Activated T-helper 1 cell treated with anti-CD3 and anti-CD28 coated beads, Interleukin-12 subunit alpha, Interleukin-12 subunit beta, Interleukin-2, Interleukin-4 antibody, amounts not matched to agents 30 ng/mL and 10 ng/mL and 1 ng/mL, durations not matched to agents 14 hours and 24 hours and 36 hours (primary cell): ENCODE measurements around the gene CCHCR1. TPM values are rescaled to one million over a fixed set of nuclear protein-coding genes. Genes with fewer than 3 reads are reported as not detected.
"Not testable (repeated sequence)": the region's sequence is repeated elsewhere in the genome, so short reads cannot be mapped to it uniquely, and the experiment has no call there.

Experiments used
- DNase-seq: peaks from one replicate; pipeline ENCODE4 v3.0.0; 2021; ENCODE audit warnings: low spot score
- H3K27ac Mint-ChIP-seq: one replicate; pipeline ENCODE4 v1.8.0; 2021; ENCODE audit warnings: mild to moderate bottlenecking, mixed read lengths
- H3K27me3 Mint-ChIP-seq: one replicate; pipeline ENCODE4 v1.8.0; 2022; ENCODE audit warnings: mild to moderate bottlenecking, moderate library complexity, mixed read lengths; ENCODE audit not compliant: insufficient read depth
- H3K36me3 Mint-ChIP-seq: one replicate; pipeline ENCODE4 v1.8.0; 2021; ENCODE audit warnings: low read depth, mixed read lengths
- H3K4me1 Mint-ChIP-seq: one replicate; pipeline ENCODE4 v1.8.0; 2021; ENCODE audit warnings: low read depth, mixed read lengths
- H3K4me3 Mint-ChIP-seq: one replicate; pipeline ENCODE4 v1.8.0; 2021; ENCODE audit warnings: mild to moderate bottlenecking, moderate library complexity, mixed read lengths
- H3K9me3 Mint-ChIP-seq: one replicate; pipeline ENCODE4 v1.8.0; 2021; ENCODE audit warnings: mixed read lengths
- intact Hi-C: fragments of 100-400 bp; cut with micrococcal nuclease; formaldehyde crosslinking; loops from one replicate; pipeline ENCODE4 v1.15.1; 2024
- total RNA-seq: library from RNA; stranded (reverse); gene quantifications from 2 replicates; pipeline ENCODE4 v1.2.3, GENCODE V29; 2022

CCHCR1 gene
- total RNA-seq, 1 donor from 2014 or later, result 50.9 TPM

GRCh38 chr6:31165064-31165832 lies 7.6 kb upstream of the CCHCR1 start:
- H3K9me3 Mint-ChIP-seq, H3K27me3 Mint-ChIP-seq, H3K4me3 Mint-ChIP-seq, DNase-seq, intact Hi-C loops: not testable (repeated sequence)
- Mint-ChIP-seq H3K27ac (peak overlapping the region; percentile 74), H3K4me1 (peaks cover 16% of the 10 kb centered on the region), H3K36me3 (peaks cover 13% of the 10 kb centered on the region)

DNA sequence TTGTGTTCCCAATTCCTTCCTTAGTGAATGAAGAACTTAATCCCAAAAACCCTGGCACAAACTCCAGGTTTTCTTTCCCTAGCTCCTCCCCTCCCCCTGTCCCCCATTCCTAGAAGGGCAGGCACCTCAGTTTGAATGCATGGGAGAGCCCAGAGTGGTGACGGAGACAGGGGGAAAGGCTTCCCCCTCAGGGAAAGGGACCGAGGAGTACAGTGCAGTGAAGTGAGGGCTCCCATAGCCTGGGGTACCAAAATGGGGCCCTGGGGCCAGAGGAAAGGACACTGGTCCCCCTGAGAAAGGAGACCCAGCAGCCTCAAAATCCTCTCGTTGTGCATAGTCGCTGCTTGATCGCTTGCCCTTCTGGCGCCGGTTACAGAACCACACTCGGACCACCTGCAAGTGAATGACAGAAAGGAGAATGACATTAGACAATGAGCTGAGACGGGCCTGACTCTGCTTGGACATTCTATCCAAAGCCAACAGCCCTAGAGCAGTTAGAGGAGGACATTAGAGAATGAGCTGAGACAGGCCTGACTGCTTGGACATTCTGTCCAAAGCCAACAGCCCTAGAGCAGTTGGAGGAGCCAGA lies 7.0 kb upstream of the CCHCR1 start:
- H3K27me3 Mint-ChIP-seq, intact Hi-C loops, H3K9me3 Mint-ChIP-seq, H3K4me3 Mint-ChIP-seq, H3K27ac Mint-ChIP-seq, DNase-seq: not testable (repeated sequence)
- Mint-ChIP-seq H3K4me1 (peaks cover 23% of the 10 kb centered on the region), H3K36me3 (peaks cover 18% of the 10 kb centered on the region)

DNA sequence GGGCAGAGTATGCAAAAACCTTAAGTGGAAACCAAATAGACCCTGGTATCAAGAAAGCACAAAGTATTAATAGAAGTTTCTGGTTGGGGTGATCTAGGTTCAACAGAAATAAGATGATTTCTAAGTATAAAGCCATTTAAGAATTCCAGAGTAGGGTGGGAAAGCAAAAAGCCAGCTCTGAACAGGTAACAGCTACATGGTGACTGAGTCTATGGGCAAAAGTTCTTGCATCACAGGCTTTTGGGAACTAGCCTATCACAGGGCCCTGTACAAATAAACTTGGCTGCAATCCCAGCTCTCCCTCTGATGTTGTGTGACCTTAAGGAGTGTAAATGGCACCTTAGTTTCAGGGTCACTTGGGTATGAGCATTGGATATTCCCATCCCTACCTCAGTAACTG lies 6.3 kb upstream of the CCHCR1 start:
- Mint-ChIP-seq H3K27ac (no peak overlapping the region), H3K27me3 (no peaks in the 10 kb centered on the region), H3K9me3 (no peaks in the 10 kb centered on the region), H3K4me3 (no peak overlapping the region), H3K4me1 (peaks cover 26% of the 10 kb centered on the region), H3K36me3 (peaks cover 21% of the 10 kb centered on the region)
- intact Hi-C loops, result no loop called here
- DNase-seq, result no peak

GRCh38 chr6:31162463-31163165 lies 5.0 kb upstream of the CCHCR1 start:
- H3K9me3 Mint-ChIP-seq, result no peaks in the 10 kb centered on the region

DNA sequence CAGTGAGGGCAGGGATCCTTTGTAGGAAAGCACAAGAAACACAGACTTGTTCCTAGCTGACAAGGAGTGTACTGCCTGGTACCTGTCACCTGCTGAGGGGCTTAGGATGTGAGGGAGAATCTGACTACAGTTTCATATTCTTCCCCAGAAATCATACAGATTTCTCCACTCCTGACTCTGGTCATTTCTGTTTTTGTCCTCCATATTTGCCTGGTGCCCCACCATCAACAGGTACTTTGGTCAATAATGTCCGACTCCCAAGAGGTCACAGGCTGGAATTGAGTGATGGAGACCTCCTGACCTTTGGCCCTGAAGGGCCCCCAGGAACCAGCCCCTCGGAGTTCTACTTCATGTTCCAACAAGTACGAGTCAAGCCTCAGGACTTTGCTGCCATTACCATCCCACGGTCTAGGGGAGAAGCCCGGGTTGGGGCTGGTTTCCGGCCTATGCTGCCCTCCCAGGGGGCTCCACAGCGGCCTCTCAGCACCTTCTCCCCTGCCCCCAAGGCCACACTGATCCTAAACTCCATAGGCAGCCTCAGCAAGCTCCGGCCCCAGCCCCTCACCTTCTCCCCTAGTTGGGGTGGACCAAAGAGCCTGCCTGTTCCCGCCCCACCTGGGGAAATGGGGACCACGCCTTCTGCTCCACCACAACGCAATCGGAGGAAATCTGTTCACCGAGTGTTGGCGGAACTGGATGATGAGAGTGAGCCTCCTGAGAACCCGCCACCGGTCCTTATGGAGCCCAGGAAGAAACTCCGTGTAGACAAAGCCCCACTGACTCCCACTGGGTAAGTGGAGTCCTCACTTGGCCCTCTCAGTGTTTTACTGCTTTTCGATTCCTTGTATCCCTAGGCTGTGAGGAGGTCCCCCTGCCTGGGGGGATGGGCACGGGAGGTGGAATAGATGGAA lies 3.9 kb upstream of the CCHCR1 start:
- no peak for DNase-seq
- peaks cover 22% of the 10 kb centered on the region for H3K36me3 Mint-ChIP-seq
- H3K4me1 Mint-ChIP-seq, result peaks cover 41% of the 10 kb centered on the region
- intact Hi-C loops, result no loop called here
- no peak overlapping the region for H3K27ac Mint-ChIP-seq
- peak overlapping the region; percentile 55 for H3K4me3 Mint-ChIP-seq
- H3K9me3 Mint-ChIP-seq, result no peaks in the 10 kb centered on the region
- H3K27me3 Mint-ChIP-seq, result no peaks in the 10 kb centered on the region

More at GRCh38 chr6:31162463-31163165, 5.0 kb upstream of the CCHCR1 start:
- intact Hi-C loops, result no loop called here
- Mint-ChIP-seq H3K4me1 (peaks cover 32% of the 10 kb centered on the region), H3K27me3 (no peaks in the 10 kb centered on the region), H3K4me3 (no peak overlapping the region), H3K27ac (no peak overlapping the region), H3K36me3 (peaks cover 24% of the 10 kb centered on the region)
- no peak for DNase-seq

DNA sequence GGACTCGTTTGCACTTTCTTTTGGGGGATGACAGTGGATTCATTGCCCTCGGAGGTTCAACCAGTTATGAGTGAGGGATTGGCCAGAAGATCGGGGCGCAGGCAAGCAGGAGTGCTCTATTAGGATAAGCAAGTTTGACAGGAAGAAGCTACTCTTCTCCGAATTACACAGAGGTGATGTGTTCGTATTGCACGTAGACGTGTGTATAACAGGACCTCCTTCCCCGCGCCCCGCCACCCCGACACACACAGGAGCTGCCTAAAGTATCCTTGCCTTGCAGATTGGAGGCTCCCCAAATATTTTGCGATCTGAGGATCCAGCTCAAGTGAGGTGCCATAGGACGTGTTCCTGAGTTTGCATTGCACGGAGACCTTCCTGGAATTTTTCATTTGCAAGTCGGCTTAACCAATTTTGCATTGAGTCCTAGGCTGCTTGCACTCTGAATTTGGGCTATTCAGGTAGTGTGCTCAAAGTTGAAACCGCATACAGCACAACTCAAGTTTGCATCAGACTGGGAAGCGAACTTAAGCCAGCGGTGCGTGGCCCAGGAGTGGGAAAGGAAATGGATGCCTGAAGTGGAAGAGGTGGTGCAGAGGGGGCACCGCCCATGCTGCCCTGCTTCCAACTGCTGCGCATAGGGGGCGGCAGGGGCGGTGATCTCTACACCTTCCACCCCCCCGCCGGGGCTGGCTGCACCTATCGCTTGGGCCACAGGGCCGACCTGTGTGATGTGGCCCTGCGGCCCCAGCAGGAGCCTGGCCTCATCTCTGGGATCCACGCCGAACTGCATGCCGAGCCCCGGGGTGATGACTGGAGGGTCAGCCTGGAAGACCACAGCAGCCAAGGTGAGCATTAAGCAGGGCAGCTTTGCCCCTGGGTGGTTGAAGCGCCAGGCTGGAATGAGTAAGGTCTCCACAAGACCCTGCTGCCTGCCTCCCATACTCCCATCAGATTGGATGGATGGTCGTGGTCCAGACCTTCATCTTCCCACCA lies 1.6 kb upstream of the CCHCR1 start:
- Mint-ChIP-seq H3K27me3 (no peaks in the 10 kb centered on the region), H3K27ac (peak overlapping the region; percentile 75), H3K4me3 (peak overlapping the region; percentile 82), H3K4me1 (peaks cover 32% of the 10 kb centered on the region), H3K9me3 (no peaks in the 10 kb centered on the region), H3K36me3 (peaks cover 31% of the 10 kb centered on the region)
- DNase-seq, result peak; percentile 28
- intact Hi-C loops, result loop anchor here (1.0 to 5.0 kb wide), 17 partner anchors 22 to 1036 kb away; partner anchors contain the start of genes ABCF1, BAG6, DDX39B and GNL1

GRCh38 chr6:31158140-31158862 lies 699 bp upstream of the CCHCR1 start, which contains the start of gene TCF19:
TCF19 (plus strand) TSS chr6:31158589; CDS start chr6:31159470, 881 bp downstream.
- intact Hi-C loops, result loop anchor here (1.0 to 5.0 kb wide), 17 partner anchors 21 to 1037 kb away; partner anchors contain the start of genes ABCF1, BAG6, DDX39B and GNL1
- Mint-ChIP-seq H3K4me3 (peak within 1 kb of the TSS; percentile 82), H3K9me3 (no peaks in the 10 kb centered on the region), H3K36me3 (peaks cover 30% of the 10 kb centered on the region), H3K4me1 (peaks cover 29% of the 10 kb centered on the region), H3K27ac (peak within 1 kb of the TSS; percentile 75), H3K27me3 (no peaks in the 10 kb centered on the region)
- DNase-seq, result peak; percentile 99

GRCh38 chr6:31156641-31157040 lies 961 bp downstream of the CCHCR1 start:
- peaks cover 26% of the 10 kb centered on the region for H3K36me3 Mint-ChIP-seq
- H3K4me1 Mint-ChIP-seq, result peaks cover 24% of the 10 kb centered on the region
- H3K9me3 Mint-ChIP-seq, result no peaks in the 10 kb centered on the region
- intact Hi-C loops, result loop anchor here (5.0 kb wide), 1 partner anchor 386 kb away; the partner anchor contains the start of gene DDX39B
- no peak for DNase-seq
- no peaks in the 10 kb centered on the region for H3K27me3 Mint-ChIP-seq
- H3K4me3 Mint-ChIP-seq, result peak overlapping the region; percentile 82
- H3K27ac Mint-ChIP-seq, result no peak overlapping the region

DNA sequence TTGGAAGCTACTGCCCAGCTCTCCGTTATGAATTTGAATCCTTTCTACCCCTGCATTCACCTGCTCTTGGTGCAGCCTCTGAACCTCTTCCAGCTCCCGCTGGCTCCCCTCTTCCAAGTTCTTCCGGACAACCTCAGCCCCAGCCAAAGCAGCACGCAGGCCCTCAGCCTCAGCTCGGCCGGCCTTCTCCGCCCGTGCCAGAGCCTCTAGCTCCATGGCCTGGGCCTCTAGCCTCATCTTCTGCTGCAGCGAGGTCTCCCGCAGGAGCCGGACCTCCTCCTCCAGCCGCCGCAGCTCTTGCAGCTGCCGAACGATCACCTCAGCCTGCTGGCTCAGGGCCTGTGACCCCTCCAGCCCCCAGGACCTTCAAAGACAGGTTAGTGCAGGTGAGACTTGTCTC lies 3.2 kb downstream of the CCHCR1 start:
- DNase-seq, result no peak
- H3K36me3 Mint-ChIP-seq, result peaks cover 30% of the 10 kb centered on the region
- intact Hi-C loops, result no loop called here
- peaks cover 18% of the 10 kb centered on the region for H3K4me1 Mint-ChIP-seq
- H3K9me3 Mint-ChIP-seq, result no peaks in the 10 kb centered on the region
- H3K27ac Mint-ChIP-seq, result no peak overlapping the region
- no peaks in the 10 kb centered on the region for H3K27me3 Mint-ChIP-seq
- H3K4me3 Mint-ChIP-seq, result no peak overlapping the region

DNA sequence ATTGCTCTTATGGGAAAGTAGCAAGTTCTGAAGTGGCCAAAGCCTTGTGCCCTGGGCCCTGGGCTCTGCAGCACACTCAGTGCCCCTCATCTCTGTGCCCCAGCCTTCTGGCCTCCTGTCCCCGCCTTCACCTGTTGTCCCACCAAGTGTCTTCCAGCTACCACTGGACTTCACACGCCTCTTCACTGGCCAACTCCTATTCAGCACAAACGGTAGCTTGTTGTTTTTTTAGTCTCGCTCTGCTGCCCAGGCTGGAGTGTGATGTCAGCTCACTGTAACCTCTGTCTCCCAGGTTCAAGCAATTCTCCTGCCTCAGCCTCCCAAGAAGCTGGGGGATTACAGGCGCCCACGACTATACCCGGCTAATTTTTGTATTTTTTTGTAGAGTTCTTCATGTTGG lies 4.8 kb downstream of the CCHCR1 start:
- H3K4me1 Mint-ChIP-seq, result peaks cover 11% of the 10 kb centered on the region
- peaks cover 25% of the 10 kb centered on the region for H3K36me3 Mint-ChIP-seq
- no peak for DNase-seq
- no peak overlapping the region for H3K27ac Mint-ChIP-seq
- H3K9me3 Mint-ChIP-seq, result no peaks in the 10 kb centered on the region
- H3K27me3 Mint-ChIP-seq, result no peaks in the 10 kb centered on the region
- intact Hi-C loops, result no loop called here
- no peak overlapping the region for H3K4me3 Mint-ChIP-seq
